ENCODE measurements around the gene ZNF48.

ZNF48 gene

GRCh38 chr16:30395155-30395991 lies at the start of gene ZNF48:
ZNF48 (plus strand) TSS chr16:30395420; CDS start chr16:30395795, 375 bp downstream.
- Mint-ChIP-seq H3K36me3 (ENCODE audit: low read depth) (peaks cover 25% of the 10 kb centered on the region), H3K27ac (peak within 1 kb of the TSS; percentile 84), H3K27me3 (peaks cover 36% of the 10 kb centered on the region), H3K4me3 (peak within 1 kb of the TSS; percentile 80), H3K9me3 (no peaks in the 10 kb centered on the region), H3K4me1 (ENCODE audit: low read depth) (peaks cover 28% of the 10 kb centered on the region)
- intact Hi-C loops (cut with micrococcal nuclease): no loop called here

DNA sequence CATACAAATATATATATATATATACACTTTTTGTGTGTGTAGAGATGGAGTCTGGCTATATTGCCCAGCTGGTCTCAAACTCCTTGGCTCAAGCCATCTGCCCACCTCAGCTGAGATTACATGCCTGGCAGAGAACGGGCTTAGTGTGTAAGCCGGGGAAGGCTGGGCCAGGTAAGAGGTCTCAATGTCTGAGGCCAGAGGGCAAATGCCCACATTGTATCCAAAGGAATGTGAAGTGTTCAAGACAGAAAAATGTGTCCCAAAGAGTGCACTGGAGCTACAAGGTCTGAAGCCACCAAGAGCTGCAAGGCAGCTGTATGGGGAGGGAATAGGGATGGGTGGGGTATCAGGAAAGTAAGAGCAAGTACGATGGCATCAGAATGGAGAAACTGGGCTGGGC lies 48.9 kb upstream of the ZNF48 start:
- H3K27ac Mint-ChIP-seq: no peak overlapping the region
- H3K9me3 Mint-ChIP-seq: no peaks in the 10 kb centered on the region
- peaks cover 6% of the 10 kb centered on the region for H3K4me1 Mint-ChIP-seq (ENCODE audit: low read depth)
- H3K4me3 Mint-ChIP-seq: no peak overlapping the region
- H3K36me3 Mint-ChIP-seq (ENCODE audit: low read depth): peaks cover 26% of the 10 kb centered on the region
- H3K27me3 Mint-ChIP-seq: no peaks in the 10 kb centered on the region
- intact Hi-C loops (cut with micrococcal nuclease): no loop called here

GRCh38 chr16:30348113-30348512 lies 47.1 kb upstream of the ZNF48 start:
- Mint-ChIP-seq H3K4me1 (ENCODE audit: low read depth) (peaks cover 8% of the 10 kb centered on the region), H3K36me3 (ENCODE audit: low read depth) (peaks cover 44% of the 10 kb centered on the region), H3K4me3 (no peak overlapping the region), H3K27me3 (no peaks in the 10 kb centered on the region), H3K27ac (no peak overlapping the region), H3K9me3 (no peaks in the 10 kb centered on the region)
- intact Hi-C loops (cut with micrococcal nuclease): no loop called here

DNA sequence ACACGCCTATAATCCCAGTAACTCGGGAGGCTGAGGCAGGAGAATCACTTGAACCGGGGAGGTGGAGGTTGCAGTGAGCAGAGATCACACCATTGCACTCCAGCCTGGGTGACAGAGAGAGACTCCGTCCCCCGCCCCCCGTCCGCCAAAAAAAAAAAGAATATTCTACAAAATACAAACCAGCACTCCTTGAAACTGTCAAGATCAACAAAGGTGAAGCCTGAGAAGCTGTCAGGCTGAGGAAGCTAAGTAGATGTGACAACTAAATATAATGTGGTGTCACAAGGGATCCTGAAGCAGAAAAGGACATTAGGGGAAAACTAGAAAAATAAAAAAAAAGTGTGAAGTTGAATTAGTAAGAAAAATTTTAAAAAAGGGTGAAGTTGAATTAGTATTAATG lies 46.3 kb upstream of the ZNF48 start:
- no peaks in the 10 kb centered on the region for H3K9me3 Mint-ChIP-seq
- H3K4me3 Mint-ChIP-seq: no peak overlapping the region
- H3K27me3 Mint-ChIP-seq: no peaks in the 10 kb centered on the region
- H3K27ac Mint-ChIP-seq: no peak overlapping the region
- H3K36me3 Mint-ChIP-seq (ENCODE audit: low read depth): peaks cover 52% of the 10 kb centered on the region
- peaks cover 16% of the 10 kb centered on the region for H3K4me1 Mint-ChIP-seq (ENCODE audit: low read depth)
- intact Hi-C loops (cut with micrococcal nuclease): no loop called here

DNA sequence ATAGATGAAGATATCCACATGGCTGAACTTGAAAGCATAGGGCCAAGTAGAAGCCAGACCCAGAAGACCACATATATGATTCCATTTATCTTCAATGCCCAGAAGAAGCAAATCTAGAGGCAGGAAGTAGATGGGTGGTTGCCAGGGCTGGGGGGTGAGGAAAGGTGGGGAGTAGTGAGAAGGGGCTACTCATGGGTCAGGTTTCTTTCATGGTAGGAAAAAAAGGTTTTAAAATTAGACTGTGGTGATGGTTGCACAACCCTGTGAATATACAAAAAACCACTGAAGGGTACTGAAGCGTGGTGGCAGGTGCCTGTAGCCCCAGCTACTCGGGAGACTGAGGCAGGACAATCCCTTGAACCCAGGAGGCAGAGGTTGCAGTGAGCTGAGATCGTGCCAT lies 45.5 kb upstream of the ZNF48 start:
- Mint-ChIP-seq H3K27ac (no peak overlapping the region), H3K36me3 (ENCODE audit: low read depth) (peaks cover 60% of the 10 kb centered on the region), H3K4me3 (no peak overlapping the region), H3K4me1 (ENCODE audit: low read depth) (peaks cover 22% of the 10 kb centered on the region), H3K27me3 (no peaks in the 10 kb centered on the region), H3K9me3 (no peaks in the 10 kb centered on the region)
- intact Hi-C loops (cut with micrococcal nuclease): loop anchor here (5.0 kb wide), 1 partner anchor 58 kb away; the partner anchor contains the start of gene ZNF771

GRCh38 chr16:30350134-30350871 lies 44.9 kb upstream of the ZNF48 start:
- H3K36me3 Mint-ChIP-seq (ENCODE audit: low read depth): peaks cover 66% of the 10 kb centered on the region
- H3K27me3 Mint-ChIP-seq: no peaks in the 10 kb centered on the region
- H3K27ac Mint-ChIP-seq: peak overlapping the region; percentile 28
- no peak overlapping the region for H3K4me3 Mint-ChIP-seq
- H3K4me1 Mint-ChIP-seq (ENCODE audit: low read depth): peaks cover 22% of the 10 kb centered on the region
- intact Hi-C loops (cut with micrococcal nuclease): loop anchor here (5.0 kb wide), 1 partner anchor 57 kb away; the partner anchor contains the start of gene ZNF771
- no peaks in the 10 kb centered on the region for H3K9me3 Mint-ChIP-seq

GRCh38 chr16:30351001-30351441 lies 44.2 kb upstream of the ZNF48 start:
- intact Hi-C loops (cut with micrococcal nuclease): loop anchor here (5.0 kb wide), 1 partner anchor 56 kb away; the partner anchor contains the start of gene ZNF771

DNA sequence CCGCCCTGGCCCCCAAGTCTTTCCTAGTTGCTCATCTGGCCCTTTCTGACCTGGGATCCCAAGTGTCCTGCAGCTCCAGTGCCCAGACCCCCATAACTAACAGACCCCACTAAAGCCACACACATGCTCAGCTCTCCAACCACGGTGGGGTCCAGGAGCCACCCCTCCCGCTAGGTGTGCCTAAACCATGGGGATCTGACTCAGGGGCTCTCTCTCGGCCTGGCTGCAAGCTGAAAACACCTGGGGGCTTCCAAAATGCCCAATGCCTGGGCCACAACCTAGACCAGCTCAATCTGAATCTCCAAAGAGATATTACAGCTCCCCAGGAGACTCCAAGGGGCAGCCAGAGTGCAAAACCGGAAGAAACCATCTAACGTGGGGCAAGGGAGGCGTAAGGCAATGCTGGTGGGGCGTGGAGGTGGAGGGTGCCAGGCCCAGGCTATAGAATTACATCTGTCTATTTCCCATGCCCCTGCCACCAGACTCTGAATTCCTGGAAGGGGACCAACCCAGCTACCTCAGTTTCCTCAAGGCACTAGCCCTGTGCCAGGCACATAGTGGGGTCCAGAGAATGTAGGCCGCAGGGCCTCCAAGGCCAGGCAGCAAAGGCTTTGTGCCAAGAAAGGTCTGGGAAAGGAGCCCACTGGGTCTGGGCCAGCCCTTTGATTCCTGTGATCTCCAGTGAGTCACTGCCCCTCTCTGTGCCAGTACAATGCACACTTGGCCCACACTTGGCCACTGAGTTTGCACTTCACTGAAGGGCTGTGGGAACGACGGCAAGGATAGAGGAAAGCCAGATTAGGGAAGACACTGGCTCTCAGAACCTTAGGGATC lies 43.4 kb upstream of the ZNF48 start:
- no peaks in the 10 kb centered on the region for H3K27me3 Mint-ChIP-seq
- H3K36me3 Mint-ChIP-seq (ENCODE audit: low read depth): peaks cover 81% of the 10 kb centered on the region
- no peak overlapping the region for H3K4me3 Mint-ChIP-seq
- intact Hi-C loops (cut with micrococcal nuclease): loop anchor here (5.0 kb wide), 1 partner anchor 55 kb away; the partner anchor contains the start of gene ZNF771
- H3K4me1 Mint-ChIP-seq (ENCODE audit: low read depth): peaks cover 37% of the 10 kb centered on the region
- H3K9me3 Mint-ChIP-seq: no peaks in the 10 kb centered on the region
- H3K27ac Mint-ChIP-seq: no peak overlapping the region

More at GRCh38 chr16:30351001-30351441, 44.2 kb upstream of the ZNF48 start:
- Mint-ChIP-seq H3K36me3 (ENCODE audit: low read depth) (peaks cover 73% of the 10 kb centered on the region), H3K27me3 (no peaks in the 10 kb centered on the region), H3K4me1 (ENCODE audit: low read depth) (peaks cover 29% of the 10 kb centered on the region), H3K27ac (no peak overlapping the region), H3K9me3 (no peaks in the 10 kb centered on the region), H3K4me3 (no peak overlapping the region)

DNA sequence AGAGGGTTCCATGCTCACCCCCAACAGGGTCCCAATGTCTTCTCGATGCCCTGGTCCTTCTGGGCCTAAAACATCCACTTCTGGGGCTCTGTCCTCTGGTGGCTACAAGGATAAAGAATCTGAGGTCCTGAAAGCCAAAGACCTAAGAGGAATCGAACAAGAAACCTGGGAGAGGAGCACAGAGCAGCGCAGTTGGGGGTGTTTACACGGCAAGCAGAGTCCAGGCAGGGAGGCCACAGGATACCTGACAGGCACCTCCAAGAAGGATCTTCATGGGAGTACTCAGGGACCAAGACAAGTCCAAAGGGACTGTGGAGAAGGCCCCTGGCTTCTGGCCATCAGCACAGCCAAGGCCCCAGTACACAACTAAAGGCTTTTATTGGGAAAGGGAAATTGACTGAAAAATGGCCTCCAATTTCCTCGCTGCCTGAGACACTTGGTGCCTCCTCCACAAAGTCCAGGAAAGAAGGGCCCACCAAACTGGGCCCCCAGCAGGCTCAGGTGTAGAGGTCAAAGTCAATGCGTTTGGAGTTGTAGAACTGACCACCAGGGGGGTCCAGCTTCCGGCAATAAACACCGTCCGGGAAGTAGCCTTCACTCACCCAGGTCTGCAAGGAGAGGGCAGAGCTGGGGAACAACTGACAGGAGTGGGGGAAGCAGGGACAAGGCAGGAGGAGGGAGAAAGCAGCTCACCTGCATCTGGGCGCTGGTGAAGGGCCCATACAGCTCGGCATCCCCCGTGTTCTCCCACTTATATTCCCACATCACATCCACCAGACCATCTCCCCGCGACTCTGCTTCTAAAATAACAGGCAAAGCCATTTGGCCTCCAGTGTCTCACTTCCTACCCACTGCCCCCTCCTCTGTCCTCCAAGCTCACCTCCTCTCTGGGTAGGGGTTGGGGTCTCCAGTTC lies 42.5 kb upstream of the ZNF48 start:
- H3K9me3 Mint-ChIP-seq: no peaks in the 10 kb centered on the region
- H3K27ac Mint-ChIP-seq: no peak overlapping the region
- no peak overlapping the region for H3K4me3 Mint-ChIP-seq
- intact Hi-C loops (cut with micrococcal nuclease): loop anchor here (5.0 kb wide), 1 partner anchor 55 kb away; the partner anchor contains the start of gene ZNF771
- no peaks in the 10 kb centered on the region for H3K27me3 Mint-ChIP-seq
- H3K4me1 Mint-ChIP-seq (ENCODE audit: low read depth): peaks cover 46% of the 10 kb centered on the region
- peaks cover 91% of the 10 kb centered on the region for H3K36me3 Mint-ChIP-seq (ENCODE audit: low read depth)

DNA sequence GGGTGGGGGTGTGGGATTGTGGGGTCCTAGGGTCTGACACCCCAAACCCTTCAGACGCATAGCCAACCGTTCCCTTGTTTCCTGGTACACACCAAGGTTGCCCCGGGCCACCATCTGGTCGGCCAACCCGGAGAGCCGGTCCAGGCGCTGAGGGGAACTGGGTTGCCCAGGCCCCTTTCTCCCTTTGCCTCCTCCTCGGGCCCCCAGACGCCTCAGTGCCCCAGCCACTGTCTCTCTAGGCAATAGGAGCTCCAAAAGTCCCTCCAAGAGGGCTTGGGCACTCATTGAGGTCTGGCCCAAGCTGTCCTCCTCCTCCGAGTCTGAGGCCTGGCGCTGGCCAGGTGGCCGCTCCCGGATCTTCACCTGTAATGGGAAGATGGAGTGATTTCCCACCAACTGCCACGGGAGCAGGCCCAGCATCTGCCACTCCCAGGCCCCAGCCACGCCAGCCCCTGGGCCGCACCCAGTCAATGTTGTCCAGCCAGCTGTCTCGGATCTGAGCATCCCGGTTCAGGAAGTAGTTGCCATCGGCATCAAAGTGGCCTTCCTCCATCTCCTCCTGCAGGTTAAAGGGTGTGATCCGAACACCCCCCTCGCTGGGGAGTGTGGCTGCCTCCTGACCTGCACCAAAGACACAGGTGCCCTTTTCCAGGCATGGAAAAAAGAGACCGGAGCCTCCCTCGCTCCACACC lies 41.6 kb upstream of the ZNF48 start:
- Mint-ChIP-seq H3K4me1 (ENCODE audit: low read depth) (peaks cover 51% of the 10 kb centered on the region), H3K27ac (peak overlapping the region; percentile 99), H3K9me3 (no peaks in the 10 kb centered on the region)

DNA sequence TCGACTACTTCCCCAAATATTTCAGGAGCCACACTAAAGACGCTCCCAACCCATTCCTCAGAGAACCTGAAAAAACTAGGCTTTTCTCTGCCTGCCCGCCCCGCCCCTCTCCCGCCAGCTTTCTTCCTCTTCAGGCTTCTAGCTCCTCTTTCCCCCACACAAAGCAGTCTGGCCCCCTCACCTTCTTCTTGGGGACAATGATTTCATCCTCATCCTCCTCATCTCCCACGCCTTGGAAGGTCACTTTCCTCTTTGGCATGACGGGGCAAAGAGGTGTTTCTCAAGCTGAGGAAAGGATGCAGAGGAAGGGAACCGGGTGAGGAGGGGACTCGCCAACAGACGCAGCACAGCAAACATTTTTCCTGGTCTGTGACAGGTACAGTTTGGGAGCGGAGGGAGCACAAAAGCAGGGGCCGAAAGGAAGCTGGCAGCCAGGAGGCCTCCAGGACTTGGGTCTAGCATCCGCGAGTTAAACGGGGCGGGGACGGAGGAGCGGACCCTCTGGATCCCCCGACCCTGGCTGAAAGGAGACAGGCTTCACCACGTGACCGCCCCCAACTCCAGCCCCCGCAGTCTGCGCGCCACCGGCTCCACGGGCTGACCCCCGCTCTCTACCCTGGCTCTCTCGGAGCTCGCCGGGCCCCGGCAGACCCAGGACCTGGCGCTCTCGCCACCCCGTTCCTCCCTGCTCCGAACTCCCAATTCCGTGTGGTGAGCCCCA lies 40.6 kb upstream of the ZNF48 start:
- intact Hi-C loops (cut with micrococcal nuclease): loop anchor here (2.0 to 5.0 kb wide), 4 partner anchors 16 to 172 kb away; partner anchors contain the start of genes TBC1D10B, ZNF768 and ZNF771
- Mint-ChIP-seq H3K36me3 (ENCODE audit: low read depth) (peaks cover 100% of the 10 kb centered on the region), H3K4me1 (ENCODE audit: low read depth) (peaks cover 51% of the 10 kb centered on the region), H3K27ac (peak overlapping the region; percentile 99), H3K4me3 (peak overlapping the region; percentile 95), H3K27me3 (no peaks in the 10 kb centered on the region), H3K9me3 (no peaks in the 10 kb centered on the region)

More for the DNA sequence above, 41.6 kb upstream of the ZNF48 start:
- peaks cover 99% of the 10 kb centered on the region for H3K36me3 Mint-ChIP-seq (ENCODE audit: low read depth)
- intact Hi-C loops (cut with micrococcal nuclease): loop anchor here (2.0 to 5.0 kb wide), 4 partner anchors 17 to 173 kb away; partner anchors contain the start of genes TBC1D10B, ZNF768 and ZNF771
- H3K4me3 Mint-ChIP-seq: peak overlapping the region; percentile 95
- H3K27me3 Mint-ChIP-seq: no peaks in the 10 kb centered on the region

All from dendritic cell treated with granulocyte-macrophage colony-stimulating factor and Interleukin-4, amounts not matched to agents 40 ng/mL and 50 ng/mL, for 4 days (primary cell).